ENCODE data around the gene PIP4P1. TPM values are rescaled to one million over a fixed set of nuclear protein-coding genes. Genes with fewer than 3 reads are reported as not detected.

Gene PIP4P1
- total and polyA plus RNA-seq, 9 of the 15 experiments (the other 6 are each of a cell fraction or from before 2014, with no cell fraction given): 5.3 to 20.9 (median 10.7) TPM

DNA sequence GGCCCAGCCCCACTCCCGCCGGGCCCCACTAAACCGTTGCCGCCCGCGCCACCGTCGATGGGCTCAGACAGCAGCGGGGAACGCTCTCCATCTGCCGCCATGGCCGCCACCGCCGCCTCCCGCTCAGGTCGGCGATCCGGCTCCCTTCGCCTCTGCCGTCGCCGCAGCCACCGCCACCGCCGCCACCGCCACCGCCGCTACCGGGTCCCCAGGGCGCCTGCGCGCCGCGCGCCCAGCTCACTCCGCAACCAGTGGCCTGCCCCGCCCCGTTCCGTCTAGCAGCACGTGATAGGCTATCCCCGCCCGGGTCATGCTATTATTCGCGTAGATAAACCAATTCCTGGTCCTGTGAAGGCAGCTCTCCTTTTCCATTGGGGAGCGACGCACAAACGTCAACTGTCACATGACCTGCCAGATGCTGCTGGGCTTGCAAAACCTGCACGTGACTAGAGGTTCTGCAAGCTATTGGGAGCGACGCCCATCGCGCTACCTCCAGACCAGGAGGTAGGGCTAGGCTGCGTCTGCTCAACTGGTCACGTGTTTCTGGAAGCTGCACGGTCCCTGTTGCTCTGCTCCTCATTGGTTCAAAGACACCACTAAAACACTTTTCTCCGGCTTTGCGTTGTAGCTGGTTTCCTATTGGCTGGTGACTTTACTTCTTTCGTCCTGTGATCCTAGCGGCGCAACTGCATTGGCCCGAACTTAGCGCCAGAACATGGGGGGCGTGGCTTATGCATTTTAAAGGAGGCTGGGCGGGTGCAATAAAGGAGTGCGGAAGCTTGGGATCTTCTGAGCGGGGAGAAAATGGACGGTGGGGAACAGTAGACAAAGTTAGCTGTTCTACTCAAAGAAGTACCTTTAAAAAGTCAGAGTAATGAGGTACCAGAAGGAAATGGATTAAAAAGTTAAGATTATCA is at the start of gene PIP4P1 (continued):
- TF ChIP-seq MCM3 (IDR thresholded peaks at IDR 0.05) (no peak), TAF15 (IDR thresholded peaks at IDR 0.05; ENCODE audit: low read depth, low read length) (no peak), SRF (CRISPR knock-in tag; IDR thresholded peaks at IDR 0.05) (peak in 1 of 2 experiments; percentile 56; a peak in 1 of 4 replicates), TSC22D4 (tag; IDR thresholded peaks at IDR 0.05) (no peak), HNRNPH1 (optimal IDR thresholded peaks at IDR 0.05; ENCODE audit: low read depth, low read length) (no peak), SMARCA5 (IDR thresholded peaks at IDR 0.05) (no peak), ZNF507 (tag; conservative IDR thresholded peaks at IDR 0.05) (no peak), NR3C1 (CRISPR knock-in tag; IDR thresholded peaks at IDR 0.05) (no peak), HMGXB4 (CRISPR knock-in tag; IDR thresholded peaks at IDR 0.05) (no peak), SETDB1 (IDR thresholded peaks at IDR 0.05; ENCODE audit: low read length) (no peak), TCF7L2 (IDR thresholded peaks at IDR 0.05; ENCODE audit: low read depth, low read length) (no peak), POLR2G (IDR thresholded peaks at IDR 0.05; ENCODE audit: low read depth, low read length) (peak; percentile 80), MCM7 (IDR thresholded peaks at IDR 0.05) (no peak), TARDBP (IDR thresholded peaks at IDR 0.05) (no peak), RBM17 (IDR thresholded peaks at IDR 0.05; ENCODE audit: borderline replicate concordance, low read depth, low read length) (no peak), STAT5A (IDR thresholded peaks at IDR 0.05; ENCODE audit: borderline replicate concordance, low read length) (no peak), ZNF184 (CRISPR knock-in tag; IDR thresholded peaks at IDR 0.05) (no peak), TCF7 (IDR thresholded peaks at IDR 0.05; ENCODE audit: borderline replicate concordance) (no peak), ZNF696 (CRISPR knock-in tag; conservative IDR thresholded peaks at IDR 0.05) (no peak), ZNF766 (CRISPR knock-in tag; conservative IDR thresholded peaks at IDR 0.05) (peak; percentile 53), SMARCB1 (IDR thresholded peaks at IDR 0.05; ENCODE audit: insufficient read length, low read depth) (no peak), NFRKB (IDR thresholded peaks at IDR 0.05; ENCODE audit: low read depth) (peak; percentile 78)
- TF ChIP-seq, protein P1, sequence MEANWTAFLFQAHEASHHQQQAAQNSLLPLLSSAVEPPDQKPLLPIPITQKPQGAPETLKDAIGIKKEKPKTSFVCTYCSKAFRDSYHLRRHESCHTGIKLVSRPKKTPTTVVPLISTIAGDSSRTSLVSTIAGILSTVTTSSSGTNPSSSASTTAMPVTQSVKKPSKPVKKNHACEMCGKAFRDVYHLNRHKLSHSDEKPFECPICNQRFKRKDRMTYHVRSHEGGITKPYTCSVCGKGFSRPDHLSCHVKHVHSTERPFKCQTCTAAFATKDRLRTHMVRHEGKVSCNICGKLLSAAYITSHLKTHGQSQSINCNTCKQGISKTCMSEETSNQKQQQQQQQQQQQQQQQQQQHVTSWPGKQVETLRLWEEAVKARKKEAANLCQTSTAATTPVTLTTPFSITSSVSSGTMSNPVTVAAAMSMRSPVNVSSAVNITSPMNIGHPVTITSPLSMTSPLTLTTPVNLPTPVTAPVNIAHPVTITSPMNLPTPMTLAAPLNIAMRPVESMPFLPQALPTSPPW (CRISPR knock-in tag; IDR thresholded peaks at IDR 0.05): peak; percentile 70
- TF ChIP-seq, protein P2, sequence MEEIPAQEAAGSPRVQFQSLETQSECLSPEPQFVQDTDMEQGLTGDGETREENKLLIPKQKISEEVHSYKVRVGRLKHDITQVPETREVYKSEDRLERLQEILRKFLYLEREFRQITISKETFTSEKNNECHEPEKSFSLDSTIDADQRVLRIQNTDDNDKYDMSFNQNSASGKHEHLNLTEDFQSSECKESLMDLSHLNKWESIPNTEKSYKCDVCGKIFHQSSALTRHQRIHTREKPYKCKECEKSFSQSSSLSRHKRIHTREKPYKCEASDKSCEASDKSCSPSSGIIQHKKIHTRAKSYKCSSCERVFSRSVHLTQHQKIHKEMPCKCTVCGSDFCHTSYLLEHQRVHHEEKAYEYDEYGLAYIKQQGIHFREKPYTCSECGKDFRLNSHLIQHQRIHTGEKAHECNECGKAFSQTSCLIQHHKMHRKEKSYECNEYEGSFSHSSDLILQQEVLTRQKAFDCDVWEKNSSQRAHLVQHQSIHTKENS (CRISPR knock-in tag; IDR thresholded peaks at IDR 0.05): no peak
